ENCODE measurements around the gene A4GNT.

The A4GNT gene

DNA sequence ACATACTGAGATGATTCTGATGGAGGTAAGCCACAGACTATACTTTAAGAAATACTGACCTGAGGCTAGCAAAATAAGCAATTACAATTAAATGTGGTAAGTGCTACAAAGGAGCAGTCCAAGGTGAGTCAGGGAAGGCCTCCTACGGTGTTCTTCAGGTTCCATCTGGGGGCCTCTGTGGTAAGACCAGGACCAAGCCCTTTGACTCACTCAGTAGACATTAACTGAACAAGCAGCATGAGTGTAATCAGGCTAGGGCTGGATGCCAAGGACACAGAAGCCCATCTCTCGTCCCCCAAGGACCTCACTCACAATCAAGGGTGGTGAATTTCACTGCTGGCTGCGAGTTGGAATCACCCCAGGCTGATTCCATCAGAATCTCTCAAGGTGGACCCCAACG, 54.1 kb downstream of the A4GNT start:
- no peak for DNase-seq

Data from activated naive CD4-positive, alpha-beta T cell (primary cell).